HG03135 (cell line): Measurements from ENCODE around the gene CAMK4.
"Not testable (repeated sequence)": the region's sequence is repeated elsewhere in the genome, so short reads cannot be mapped to it uniquely, and the experiment has no call there.

Experiments
- ATAC-seq: cut with Tn5 transposase; IDR thresholded peaks from one replicate; pipeline ENCODE4 v1.9.1; 2021; ENCODE audit warnings: mild to moderate bottlenecking, moderate library complexity; ENCODE audit not compliant: unreplicated experiment

The CAMK4 gene

GRCh38 chr5:111372799-111373198 is 148.6 kb downstream of the CAMK4 start:
- no peak for ATAC-seq

DNA sequence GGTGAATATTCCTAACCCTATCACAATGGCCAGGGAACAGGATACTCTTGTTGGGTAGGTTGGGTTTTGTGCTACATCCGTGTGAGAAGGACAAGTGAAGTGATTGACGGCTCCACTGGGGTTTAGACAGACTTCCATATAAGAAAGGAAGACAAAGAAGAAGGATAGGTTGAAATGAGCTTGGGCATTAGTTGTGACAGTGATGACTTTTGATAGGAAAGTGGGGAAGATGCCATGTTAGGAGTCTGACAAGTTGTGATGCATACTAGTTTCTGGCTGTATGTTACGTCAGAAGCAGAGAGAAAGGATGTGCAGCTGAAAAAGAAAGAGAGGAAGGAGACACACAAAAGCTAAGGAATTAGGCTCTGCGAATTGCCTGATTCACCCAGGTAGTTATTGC is 150.2 kb downstream of the CAMK4 start:
- no peak for ATAC-seq

GRCh38 chr5:111375645-111376044 is 151.5 kb downstream of the CAMK4 start:
- no peak for ATAC-seq

- ATAC-seq = no peak
These were observed 153.1 kb downstream of the CAMK4 start for GRCh38 chr5:111377306-111377705.

GRCh38 chr5:111379391-111379816 is 155.2 kb downstream of the CAMK4 start:
- no peak for ATAC-seq

DNA sequence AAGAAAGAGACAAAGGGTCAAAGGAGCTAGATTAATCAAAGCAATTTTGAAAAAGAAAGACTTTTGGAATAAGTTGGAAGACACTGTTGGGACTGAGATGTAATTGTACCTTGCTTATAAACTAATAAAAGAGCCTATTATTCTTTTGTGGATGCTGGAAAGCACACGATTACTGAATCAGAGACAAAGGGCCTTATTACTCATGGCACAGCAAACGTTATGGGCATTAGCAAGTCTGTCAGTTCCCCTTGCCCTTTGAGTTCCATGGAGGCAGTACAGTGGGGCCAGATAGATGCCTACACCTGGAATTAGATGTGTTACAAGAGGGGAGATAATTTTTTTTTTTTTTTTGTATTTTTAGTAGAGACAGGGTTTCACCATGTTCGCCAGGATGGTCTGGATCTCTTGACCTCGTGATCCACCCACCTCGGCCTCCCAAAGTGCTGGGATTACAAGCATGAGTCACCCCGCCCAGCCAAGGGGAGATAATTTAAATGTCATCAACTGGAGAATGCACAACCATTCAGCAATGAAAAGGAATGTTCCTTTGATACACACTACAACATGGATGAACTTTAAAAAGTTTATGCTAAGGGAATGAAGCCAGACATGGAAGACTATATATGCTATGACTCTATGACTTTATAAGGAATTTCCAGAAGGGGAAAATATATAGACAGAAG is 159.2 kb downstream of the CAMK4 start:
- no peak for ATAC-seq

DNA sequence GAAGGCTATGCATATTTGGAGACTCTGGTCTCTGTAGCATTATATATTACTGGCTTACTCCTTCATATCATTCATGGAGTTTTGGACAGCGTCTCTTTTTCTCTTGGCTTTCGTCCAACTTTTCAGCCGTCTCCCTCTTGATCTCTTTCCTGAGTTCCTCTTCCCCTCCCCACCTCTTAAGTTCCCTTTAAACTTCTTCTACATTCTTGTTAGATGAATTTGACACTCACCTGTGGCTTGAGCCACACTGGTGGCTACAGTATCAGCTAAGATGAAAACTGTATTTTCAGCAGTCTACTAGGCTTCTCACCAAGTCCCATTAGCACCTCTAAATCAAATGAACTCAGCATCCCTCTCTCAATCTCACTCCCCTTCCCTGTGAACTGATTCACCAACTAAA is 160.0 kb downstream of the CAMK4 start:
- ATAC-seq = no peak

GRCh38 chr5:111385051-111385450 is 160.9 kb downstream of the CAMK4 start:
- ATAC-seq = no peak

- ATAC-seq = no peak
These were observed 162.0 kb downstream of the CAMK4 start for GRCh38 chr5:111385970-111386831.

DNA sequence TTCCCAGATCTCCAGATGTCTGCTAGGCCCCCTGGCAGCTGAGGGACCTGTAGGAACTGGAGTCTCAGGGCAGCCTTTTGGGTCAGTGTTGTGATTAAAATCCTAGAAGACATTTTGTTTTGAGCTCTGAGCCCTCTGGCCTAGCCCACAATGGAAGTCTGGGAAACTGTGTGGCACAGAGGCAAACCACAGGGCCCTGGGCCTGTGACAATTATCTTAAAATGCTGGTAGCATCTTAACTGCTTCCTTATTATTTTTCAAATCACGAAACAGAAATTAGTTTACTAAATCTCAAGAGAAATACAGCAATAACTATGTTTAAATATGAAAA is 162.6 kb downstream of the CAMK4 start:
- no peak for ATAC-seq

- no peak for ATAC-seq
These were observed 163.2 kb downstream of the CAMK4 start for GRCh38 chr5:111387361-111387760.

GRCh38 chr5:111389390-111390082 is 165.4 kb downstream of the CAMK4 start:
- no peak for ATAC-seq

DNA sequence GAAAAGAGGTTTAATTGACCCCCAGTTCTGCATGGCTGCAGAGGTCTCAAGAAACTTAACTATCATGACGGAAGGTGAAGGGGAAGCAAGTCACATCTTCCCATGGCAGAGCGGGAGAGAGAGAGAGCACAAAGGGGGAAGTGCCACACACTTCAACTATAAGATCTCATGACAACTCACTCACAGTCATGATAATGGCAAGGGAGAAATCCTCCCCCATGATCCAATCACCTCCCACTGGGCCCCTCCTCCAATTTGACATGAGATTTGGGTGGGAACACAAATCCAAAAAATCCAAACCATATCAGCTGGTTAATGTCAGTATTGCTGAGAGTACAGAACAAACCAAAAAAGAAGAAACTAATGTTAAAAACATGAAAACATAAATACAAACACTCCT is 168.0 kb downstream of the CAMK4 start:
- no peak for ATAC-seq

DNA sequence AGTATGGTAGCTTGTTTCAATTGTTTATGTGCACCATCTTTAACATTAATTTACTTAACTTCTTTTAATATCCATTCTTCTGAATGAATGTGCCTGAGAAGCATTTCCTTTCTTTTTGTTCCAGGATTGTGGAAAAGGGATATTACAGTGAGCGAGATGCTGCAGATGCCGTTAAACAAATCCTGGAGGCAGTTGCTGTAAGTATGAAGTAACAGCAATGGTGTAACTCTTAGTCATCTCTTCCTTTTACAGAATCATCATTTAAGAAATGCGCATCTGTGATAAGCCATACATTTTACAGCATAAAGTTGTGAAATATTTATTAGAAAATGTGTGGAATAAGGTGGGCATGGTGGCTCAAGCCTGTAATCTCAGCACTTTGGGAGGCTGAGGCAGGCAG is 170.4 kb downstream of the CAMK4 start:
- no peak for ATAC-seq

DNA sequence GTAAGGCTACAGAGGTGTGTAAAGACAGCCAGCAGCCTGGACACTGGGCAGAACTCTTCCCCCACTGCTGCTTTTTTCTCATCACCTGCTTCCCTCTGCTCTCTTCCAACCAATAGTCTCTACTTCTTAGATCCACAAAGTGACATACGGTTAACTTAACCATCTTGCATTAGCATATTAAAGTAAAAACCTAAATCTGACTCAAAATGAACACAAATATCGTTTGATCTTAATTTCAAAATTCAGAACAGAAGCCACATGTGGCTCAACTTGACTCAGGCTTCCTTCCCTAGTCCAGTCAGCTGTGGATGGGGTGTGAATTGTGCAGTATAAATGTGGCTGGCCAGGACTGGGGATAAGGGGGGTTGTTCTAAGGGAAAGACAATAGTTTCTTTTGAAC is 173.8 kb downstream of the CAMK4 start:
- ATAC-seq = no peak

- no peak for ATAC-seq
These were observed 174.9 kb downstream of the CAMK4 start for GRCh38 chr5:111399113-111399512.

DNA sequence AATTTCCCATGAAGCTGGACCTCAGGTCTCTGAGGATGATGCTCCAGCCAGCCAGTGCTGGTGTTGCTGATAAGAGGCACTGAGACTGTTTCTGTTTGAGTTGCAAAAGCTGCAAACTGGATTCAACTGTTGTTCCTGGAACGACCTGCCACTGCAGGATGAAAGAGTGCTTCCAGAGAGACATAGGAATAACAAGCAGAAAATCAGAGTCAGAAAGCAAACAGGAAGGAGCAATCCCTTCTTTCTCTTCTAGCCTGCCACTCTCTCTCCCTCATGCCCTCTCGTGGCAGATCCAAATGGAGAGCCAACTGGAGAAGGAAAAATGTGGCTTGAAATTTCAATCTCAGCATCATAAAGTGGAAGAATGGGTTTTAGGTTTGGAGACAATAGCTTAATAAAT is 177.7 kb downstream of the CAMK4 start:
- no peak for ATAC-seq

GRCh38 chr5:111404270-111404769 is 180.1 kb downstream of the CAMK4 start:
- ATAC-seq = no peak

DNA sequence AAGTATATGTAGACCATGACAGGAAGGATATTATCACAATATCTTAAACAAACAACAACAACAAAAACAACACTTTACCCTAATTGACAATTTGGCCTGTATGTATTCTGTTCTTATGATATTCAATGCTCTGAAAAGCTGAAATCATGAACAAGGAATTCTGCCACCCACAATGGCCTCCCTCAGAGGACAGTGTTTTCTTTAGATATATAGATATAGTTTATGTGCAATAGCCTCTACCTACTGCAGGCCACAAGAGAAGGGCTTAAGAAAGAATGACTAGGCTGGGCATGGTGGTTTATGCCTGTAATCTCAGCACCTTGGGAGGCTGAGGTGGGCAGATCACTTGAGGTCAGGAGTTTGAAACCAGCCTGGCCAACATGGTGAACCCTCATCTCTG is 183.4 kb downstream of the CAMK4 start:
- no peak for ATAC-seq

GRCh38 chr5:111408817-111409216 is 184.6 kb downstream of the CAMK4 start:
- ATAC-seq = no peak

GRCh38 chr5:111409266-111409665 is 185.1 kb downstream of the CAMK4 start:
- not testable (repeated sequence) for ATAC-seq

DNA sequence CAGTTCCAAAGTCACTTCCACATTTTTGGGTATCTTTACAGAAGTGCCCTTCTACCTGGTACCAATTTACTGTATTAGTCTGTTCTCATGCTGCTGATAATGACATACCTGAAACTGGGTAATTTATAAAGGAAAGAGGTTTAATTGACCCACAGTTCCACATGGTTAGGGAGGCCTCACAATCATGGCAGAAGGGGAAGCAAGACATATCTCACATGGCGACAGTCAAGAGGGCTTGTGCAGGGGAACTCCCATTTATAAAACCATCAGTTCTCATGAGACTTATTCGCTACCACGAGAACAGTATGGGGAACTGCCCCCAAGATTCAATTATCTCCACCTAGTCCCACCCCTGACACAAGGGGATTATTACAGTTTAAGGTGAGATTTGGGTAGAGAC is 185.9 kb downstream of the CAMK4 start:
- not testable (repeated sequence) for ATAC-seq
